SHP77 treated with DMSO at 0.1 percent for 48 hours (cell line): ENCODE results near the gene RGS9BP.
"Not testable (repeated sequence)": the region's sequence is repeated elsewhere in the genome, so short reads cannot be mapped to it uniquely, and the experiment has no call there.

ENCODE experiments used
- DNase-seq: peaks from one replicate; lab custom pipeline; 2025; lab: John Stamatoyannopoulos, UW

The RGS9BP gene

GRCh38 chr19:32675720-32676185 is at the start of gene RGS9BP:
Gene RGS9BP, plus strand, starts transcription at chr19:32675848. Its CDS starts 416 bp downstream, at chr19:32676264.
- no peak for DNase-seq

GRCh38 chr19:32626969-32627368 is 48.7 kb upstream of the RGS9BP start:
- DNase-seq = no peak

DNA sequence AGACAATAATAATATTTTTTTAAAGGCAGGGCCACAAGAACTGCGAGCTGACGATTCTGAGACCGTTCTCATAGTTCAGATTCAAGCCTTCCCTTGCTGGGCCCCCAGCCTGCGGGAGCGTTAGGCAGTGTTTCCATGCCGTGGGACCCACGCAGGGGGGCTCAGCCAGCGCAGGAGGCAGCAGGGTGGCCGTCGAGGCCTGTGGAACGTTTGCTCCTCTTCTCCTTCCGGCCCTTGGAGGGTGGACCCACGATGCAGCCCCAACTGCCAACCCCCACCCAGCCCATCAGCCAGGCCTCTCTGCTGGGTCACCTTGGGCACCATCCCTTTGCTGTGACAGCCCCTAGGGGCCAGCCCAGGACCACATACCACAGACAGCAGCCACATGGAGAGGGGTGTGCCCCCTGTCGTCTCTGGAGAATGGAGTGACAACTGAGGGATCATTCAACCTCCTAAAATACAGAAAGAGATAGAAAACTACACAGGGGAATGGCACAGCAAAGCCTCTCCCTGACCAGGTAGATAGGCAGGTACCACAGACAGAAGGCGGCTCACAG is 47.9 kb upstream of the RGS9BP start:
- no peak for DNase-seq

DNA sequence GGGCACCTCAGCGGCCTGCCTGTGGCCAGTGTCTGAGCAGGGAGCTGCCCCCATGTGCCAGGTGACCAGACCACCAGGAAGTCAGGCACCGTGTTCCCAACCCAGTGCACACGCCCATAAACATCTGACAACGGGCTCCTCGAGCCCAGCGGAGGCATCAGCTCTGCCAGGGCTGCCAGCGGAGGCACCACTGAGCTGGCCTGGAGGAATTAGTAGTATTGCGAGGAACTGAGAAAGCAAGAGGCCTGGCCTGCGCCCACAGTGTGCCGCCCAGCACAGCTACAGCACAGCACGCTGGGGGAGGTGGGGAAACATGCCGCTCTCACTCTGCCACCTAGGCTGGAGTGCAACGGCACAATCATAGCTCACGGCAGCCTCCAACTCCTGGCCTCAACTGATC is 45.3 kb upstream of the RGS9BP start:
- DNase-seq = no peak

DNA sequence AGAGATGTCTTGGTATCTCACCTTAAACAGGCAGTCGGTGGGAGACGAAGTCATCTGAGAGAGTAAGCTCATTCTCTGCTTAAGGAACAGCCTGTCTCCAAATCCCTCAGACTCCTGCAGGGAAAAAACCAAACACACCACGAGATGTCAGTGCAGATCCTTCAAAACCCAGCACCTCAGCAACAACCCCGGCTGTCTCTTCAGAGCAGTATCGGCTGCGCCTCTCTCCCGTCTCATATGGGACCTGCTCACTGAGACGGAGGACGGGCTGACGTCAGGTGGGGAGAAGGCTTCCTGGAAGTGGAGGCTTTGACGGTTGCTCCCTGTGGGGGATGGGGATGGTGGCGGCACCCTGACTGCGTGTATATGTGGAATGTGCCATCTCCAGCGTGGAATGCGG is 44.3 kb upstream of the RGS9BP start:
- DNase-seq = no peak

- no peak for DNase-seq
Observed at GRCh38 chr19:32637480-32637879, 38.2 kb upstream of the RGS9BP start.

- DNase-seq = no peak
Observed at GRCh38 chr19:32638625-32639024, 37.0 kb upstream of the RGS9BP start.

DNA sequence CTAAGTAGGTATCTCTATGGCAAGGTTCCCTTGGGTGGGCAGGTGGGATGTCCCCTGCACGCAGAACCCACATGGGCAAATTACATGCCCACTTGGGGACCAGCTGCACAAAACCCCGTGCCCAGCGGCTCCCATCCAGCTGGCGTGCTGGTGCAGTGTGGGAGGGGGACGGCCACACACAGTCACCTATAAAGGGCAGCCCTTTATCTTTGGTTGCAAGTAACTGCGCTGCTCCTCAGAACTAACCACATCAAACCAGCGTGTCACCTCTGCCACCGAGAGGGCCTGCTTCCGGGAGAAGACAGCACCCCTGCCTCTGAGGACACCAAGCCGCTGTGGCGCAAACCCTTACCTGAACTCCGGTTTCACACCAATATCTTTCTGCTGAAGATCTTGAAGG is 32.9 kb upstream of the RGS9BP start:
- no peak for DNase-seq

GRCh38 chr19:32646556-32646955 is 29.1 kb upstream of the RGS9BP start:
- no peak for DNase-seq

DNA sequence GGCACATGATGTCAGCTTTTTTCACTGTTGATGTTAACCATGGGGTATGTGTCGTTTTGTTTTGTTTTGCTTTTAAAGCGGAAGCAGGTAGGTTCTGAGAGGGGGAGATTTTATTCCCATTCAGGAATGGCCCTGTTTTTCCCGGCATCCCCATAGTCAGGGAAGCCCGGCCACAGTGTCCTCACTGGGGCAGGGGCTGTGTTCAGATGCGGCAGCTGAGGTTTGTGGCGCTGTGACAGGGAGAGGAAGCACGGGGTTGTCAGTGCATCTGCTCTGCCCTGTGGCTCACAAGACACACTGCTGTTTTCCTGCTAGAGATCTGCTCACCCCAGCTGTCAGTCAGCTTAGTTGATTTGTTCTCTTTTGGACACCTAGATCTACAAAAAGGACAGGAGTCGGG is 28.3 kb upstream of the RGS9BP start:
- no peak for DNase-seq

- no peak for DNase-seq
Observed at GRCh38 chr19:32649751-32650150, 25.9 kb upstream of the RGS9BP start.

GRCh38 chr19:32650671-32651070 is 25.0 kb upstream of the RGS9BP start:
- no peak for DNase-seq

DNA sequence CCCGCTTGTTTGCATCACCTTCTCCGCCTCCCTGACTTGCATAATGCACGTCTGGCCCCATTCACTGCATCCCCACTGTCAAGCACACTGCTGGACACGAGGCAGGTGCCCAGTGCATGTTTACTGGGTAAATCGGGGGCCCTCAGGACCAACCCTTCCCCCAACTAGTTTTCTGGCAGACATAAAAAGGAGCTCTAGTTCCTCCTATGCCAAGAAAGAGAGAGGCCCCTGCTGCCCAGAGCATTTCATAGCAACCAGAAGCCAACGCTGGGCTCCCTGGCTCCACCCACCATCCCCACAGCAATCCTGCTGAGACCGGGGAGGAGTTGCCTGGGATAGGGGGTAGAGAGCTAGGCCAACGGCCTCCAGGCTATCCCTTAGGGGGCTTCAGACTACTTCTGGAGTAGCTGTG is 23.9 kb upstream of the RGS9BP start:
- DNase-seq = no peak

GRCh38 chr19:32652331-32652730 is 23.3 kb upstream of the RGS9BP start:
- not testable (repeated sequence) for DNase-seq

GRCh38 chr19:32652894-32653598 is 22.6 kb upstream of the RGS9BP start:
- no peak for DNase-seq

GRCh38 chr19:32653599-32653915 is 22.1 kb upstream of the RGS9BP start:
- no peak for DNase-seq

DNA sequence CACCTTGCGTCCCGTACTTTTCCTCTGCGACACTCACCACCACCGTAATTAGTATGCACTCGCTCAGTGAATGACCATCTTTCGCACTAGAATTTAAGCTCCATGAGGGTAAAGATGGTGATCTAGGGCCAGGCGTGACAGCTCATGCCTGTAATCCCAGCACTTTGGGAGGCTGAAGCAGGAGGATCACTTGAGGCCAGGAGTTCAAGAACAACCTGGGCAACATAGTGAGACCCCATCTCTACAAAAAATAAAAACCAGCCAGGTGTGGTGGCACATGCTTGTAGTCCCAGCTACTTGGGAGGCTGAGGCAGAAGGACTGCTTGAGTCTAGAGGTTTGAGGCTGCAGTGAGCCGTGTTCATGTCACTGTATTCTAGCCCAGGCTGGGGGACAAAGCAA is 19.3 kb upstream of the RGS9BP start:
- not testable (repeated sequence) for DNase-seq

- DNase-seq = no peak
Observed at GRCh38 chr19:32658075-32658474, 17.6 kb upstream of the RGS9BP start.

DNA sequence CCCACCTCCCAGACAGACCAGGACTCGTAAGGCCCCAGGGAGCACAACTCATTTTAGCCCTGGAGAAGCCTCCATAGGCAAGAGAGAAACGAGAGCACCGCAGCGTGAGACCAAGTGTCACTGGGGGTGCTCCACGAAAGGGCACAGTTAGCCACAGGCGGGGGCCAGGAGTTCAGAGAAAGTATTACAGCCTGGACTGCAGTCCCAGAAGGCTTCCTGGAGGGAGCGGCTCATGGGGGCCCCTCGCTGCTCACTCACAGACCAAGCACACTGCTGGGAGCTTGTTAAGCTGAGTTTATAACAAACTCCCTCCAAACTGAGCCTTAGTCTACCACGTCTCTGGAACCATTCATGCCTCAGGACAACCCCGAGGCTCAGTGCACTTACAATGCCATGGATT is 17.1 kb upstream of the RGS9BP start:
- no peak for DNase-seq

DNA sequence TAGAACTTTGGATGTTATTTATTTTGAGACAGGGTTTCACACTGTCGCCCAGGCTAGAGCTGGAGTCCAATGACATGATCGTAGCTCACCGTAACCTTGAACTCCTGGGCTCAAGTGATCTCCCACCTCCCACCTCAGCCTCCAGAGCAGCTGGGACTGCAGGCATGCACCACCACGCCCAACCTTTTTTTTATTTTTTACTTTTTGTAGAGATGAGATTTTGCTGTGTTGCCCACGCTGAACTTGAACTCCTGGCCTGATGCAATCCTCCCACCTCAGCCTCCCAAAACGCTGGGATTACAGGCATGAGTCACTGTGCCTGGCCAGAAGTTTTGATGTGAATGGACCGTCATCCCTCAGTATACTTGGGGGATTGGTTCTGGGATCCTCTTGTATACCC is 14.3 kb upstream of the RGS9BP start:
- no peak for DNase-seq

DNA sequence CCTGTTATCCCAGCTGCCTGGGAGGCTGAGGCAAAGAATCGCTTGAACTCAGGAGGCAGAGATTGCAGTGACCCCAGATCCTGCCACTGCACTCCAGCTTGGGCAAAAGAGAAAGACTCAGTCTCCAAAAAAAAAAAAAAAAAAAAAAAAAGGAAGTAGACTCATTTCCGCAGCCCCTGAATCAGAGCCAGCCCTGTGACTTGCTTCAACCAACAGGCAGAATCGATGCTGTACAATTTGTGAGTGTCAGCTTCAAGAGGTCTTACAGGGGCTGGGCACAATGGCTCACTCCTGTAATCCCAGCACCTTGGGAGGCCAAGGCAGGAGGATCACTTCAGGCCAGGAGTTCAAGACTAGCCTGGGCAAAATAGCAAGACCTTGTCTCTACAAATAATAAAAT is 13.5 kb upstream of the RGS9BP start:
- no peak for DNase-seq

GRCh38 chr19:32666084-32666483 is 9.6 kb upstream of the RGS9BP start:
- DNase-seq = no peak

DNA sequence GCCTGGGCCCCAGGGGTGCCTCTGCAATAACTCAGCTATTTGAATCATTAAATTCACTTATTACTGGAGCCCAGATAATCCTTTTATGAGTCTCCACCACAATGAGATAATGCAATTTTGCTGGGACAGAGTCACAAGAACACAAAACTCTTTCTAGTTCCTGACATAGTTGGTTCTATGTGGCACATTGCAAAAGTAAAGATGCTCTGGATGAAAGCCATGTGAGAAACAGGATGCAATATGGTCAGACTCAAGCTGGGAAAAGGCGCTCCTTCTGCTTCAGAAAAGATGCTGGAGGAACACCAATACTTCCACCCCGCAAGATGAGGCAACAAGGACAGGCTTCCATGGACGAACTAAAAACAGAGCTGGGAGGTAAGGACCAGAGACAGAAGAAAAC is 6.3 kb upstream of the RGS9BP start:
- no peak for DNase-seq
